GM12874 (cell line): Measurements from ENCODE around the gene SCOC.

Experiments
- TF ChIP-seq, protein P1 (sequence below): IDR thresholded peaks from 2 replicates; pipeline ENCODE4 v1.5.1; 2011; ENCODE audit warnings: low read depth, mild to moderate bottlenecking, control low read depth, low read length, moderate library complexity; ENCODE audit not compliant: insufficient read depth

SCOC gene

DNA sequence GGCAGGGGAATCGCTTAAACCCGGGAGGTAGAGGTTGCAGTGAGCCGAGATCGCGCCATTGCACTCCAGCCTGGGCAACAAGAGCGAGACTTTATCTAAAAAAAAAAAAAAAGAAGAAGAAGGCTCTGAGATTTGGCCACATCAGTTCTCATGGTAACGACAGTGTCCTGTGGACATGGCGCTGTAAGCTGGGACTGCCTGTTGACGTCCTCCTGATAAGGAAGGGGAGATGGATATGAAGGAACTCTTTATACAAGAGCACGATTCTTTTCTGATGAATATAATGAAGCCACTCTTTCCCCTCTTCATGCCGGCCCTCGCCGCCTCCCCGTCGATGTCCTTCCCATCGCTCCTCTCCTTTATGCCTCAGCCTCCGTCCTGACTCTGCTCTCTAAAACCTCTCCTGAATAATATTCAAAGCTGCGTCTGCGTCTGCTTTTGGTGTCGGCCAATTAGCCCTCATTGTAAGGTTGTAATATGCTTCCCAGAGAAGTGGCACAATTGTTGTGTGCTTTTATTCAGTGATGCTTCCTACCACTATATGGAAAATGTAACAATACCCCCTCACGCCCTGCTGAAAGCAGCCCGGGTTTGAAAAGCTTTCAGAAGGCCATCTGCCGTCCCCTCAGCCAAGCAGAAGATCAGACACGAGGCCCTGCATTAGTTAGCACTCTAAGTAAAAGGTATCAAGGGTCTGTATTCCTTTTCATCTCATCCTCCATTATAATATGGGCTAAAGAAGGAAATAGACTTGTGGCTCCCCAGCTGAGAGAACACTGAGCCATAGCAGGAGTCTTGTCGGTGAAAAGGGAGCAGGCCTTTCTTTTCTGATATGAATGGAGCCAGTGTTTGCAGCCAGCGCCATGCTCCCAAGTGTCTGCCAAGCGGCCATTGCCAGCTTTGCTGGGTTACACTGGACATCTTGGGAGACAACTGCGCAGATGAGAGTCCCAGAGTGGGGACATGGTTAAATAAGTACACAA, 22.1 kb upstream of the SCOC start:
- TF ChIP-seq, protein P1, sequence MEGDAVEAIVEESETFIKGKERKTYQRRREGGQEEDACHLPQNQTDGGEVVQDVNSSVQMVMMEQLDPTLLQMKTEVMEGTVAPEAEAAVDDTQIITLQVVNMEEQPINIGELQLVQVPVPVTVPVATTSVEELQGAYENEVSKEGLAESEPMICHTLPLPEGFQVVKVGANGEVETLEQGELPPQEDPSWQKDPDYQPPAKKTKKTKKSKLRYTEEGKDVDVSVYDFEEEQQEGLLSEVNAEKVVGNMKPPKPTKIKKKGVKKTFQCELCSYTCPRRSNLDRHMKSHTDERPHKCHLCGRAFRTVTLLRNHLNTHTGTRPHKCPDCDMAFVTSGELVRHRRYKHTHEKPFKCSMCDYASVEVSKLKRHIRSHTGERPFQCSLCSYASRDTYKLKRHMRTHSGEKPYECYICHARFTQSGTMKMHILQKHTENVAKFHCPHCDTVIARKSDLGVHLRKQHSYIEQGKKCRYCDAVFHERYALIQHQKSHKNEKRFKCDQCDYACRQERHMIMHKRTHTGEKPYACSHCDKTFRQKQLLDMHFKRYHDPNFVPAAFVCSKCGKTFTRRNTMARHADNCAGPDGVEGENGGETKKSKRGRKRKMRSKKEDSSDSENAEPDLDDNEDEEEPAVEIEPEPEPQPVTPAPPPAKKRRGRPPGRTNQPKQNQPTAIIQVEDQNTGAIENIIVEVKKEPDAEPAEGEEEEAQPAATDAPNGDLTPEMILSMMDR = no peak

- TF ChIP-seq, protein P1 = no peak
Measured at GRCh38 chr4:140353786-140354185, 19.7 kb upstream of the SCOC start.

- TF ChIP-seq, protein P1 = no peak
Measured at GRCh38 chr4:140355288-140355687, 18.2 kb upstream of the SCOC start.

GRCh38 chr4:140357868-140358267, 15.6 kb upstream of the SCOC start:
- TF ChIP-seq, protein P1 = no peak

- TF ChIP-seq, protein P1 = no peak
Measured at GRCh38 chr4:140358281-140358680, 15.2 kb upstream of the SCOC start.

- TF ChIP-seq, protein P1 = peak; percentile 75
Measured at GRCh38 chr4:140359562-140360427, 13.7 kb upstream of the SCOC start.

- TF ChIP-seq, protein P1 = no peak
Measured at GRCh38 chr4:140361099-140361498, 12.3 kb upstream of the SCOC start.
